Measurements from ENCODE around the gene MDC1. TPM values are rescaled to one million over a fixed set of nuclear protein-coding genes. Genes with fewer than 3 reads are reported as not detected.
A peak's percentile ranks its signal among the peaks of the same experiment; 100 is the strongest.
"Not testable (repeated sequence)": the region's sequence is repeated elsewhere in the genome, so short reads cannot be mapped to it uniquely, and the experiment has no call there.

The MDC1 gene
- 4.9 and 6.6 TPM in 2 replicates for total RNA-seq (2014; rRNA removed; shearing (Covaris generic))
- polyA plus RNA-seq (2016; fragmentation: Nextera tagmentation; extraction: Ambion mirVana), result 6.7 and 7.1 TPM in 2 replicates

GRCh38 chr6:30717129-30717844 is at the start of gene MDC1:
Gene MDC1, minus strand, starts transcription at chr6:30717281. Its CDS starts 2,106 bp downstream, at chr6:30715175.
- 1% methylated on average over 48 of the region's 48 CpGs for WGBS, 2 experiments (ENCODE audit: low coverage in 1 of 2, low lambda C conversion rate in 2 of 2, missing lambda C conversion rate in 2 of 2)
- DNase-seq, result peak; percentile 100
- Histone ChIP-seq H3K9me3 (ENCODE audit: low read depth) (no peaks in the 10 kb centered on the region), H3K9me2 (ENCODE audit: insufficient read depth) (no peaks in the 10 kb centered on the region), H4K20me1 (ENCODE audit: insufficient read depth) (no peaks in the 10 kb centered on the region; the same call in 1 of the 2 replicates), H3K79me2 (ENCODE audit: insufficient read depth) (peaks cover 68% of the 10 kb centered on the region), H3K9ac (peak within 1 kb of the TSS; percentile 99), H3K4me3 (peak within 1 kb of the TSS; percentile 76), H2AFZ (peak within 1 kb of the TSS; percentile 68), H3K4me2 (ENCODE audit: unreplicated experiment) (peak within 1 kb of the TSS; percentile 93), H3K27ac (peak within 1 kb of the TSS; percentile 94), H3K4me1 (ENCODE audit: insufficient read depth) (peaks cover 18% of the 10 kb centered on the region), H3K27me3 (replicated peaks; ENCODE audit: insufficient read depth) (no peaks in the 10 kb centered on the region), H3F3A (ENCODE audit: insufficient read depth) (peaks cover 32% of the 10 kb centered on the region), H3K36me3 (ENCODE audit: low read depth) (peaks cover 7% of the 10 kb centered on the region; the same call in 1 of the 2 replicates)
- in situ Hi-C loops (cut with MboI), result no loop called here
- no peak for TF ChIP-seq EZH2phosphoT487 (IDR thresholded peaks at IDR 0.05; ENCODE audit: insufficient read depth, low read depth)
- no peak for TF ChIP-seq EZH2 (IDR thresholded peaks at IDR 0.05; ENCODE audit: insufficient read depth, poor library complexity, severe bottlenecking)

GRCh38 chr6:30766461-30767157 is 49.5 kb upstream of the MDC1 start:
- peaks cover 37% of the 10 kb centered on the region for H3K4me1 ChIP-seq (ENCODE audit: insufficient read depth)
- DNase-seq, result no peak
- H2AFZ ChIP-seq, result no peak overlapping the region
- no peaks in the 10 kb centered on the region for H3K9me3 ChIP-seq (ENCODE audit: low read depth)
- H4K20me1 ChIP-seq (ENCODE audit: insufficient read depth), result no peaks in the 10 kb centered on the region
- H3K27me3 ChIP-seq (replicated peaks; ENCODE audit: insufficient read depth), result no peaks in the 10 kb centered on the region
- no peak for TF ChIP-seq EZH2phosphoT487 (IDR thresholded peaks at IDR 0.05; ENCODE audit: insufficient read depth, low read depth)
- no peak for TF ChIP-seq EZH2 (IDR thresholded peaks at IDR 0.05; ENCODE audit: insufficient read depth, poor library complexity, severe bottlenecking)
- 91 to 92% methylated on average over 6 of the region's 6 CpGs for WGBS, 2 experiments (ENCODE audit: low coverage in 1 of 2, low lambda C conversion rate in 2 of 2, missing lambda C conversion rate in 2 of 2)
- no peaks in the 10 kb centered on the region for H3K9me2 ChIP-seq (ENCODE audit: insufficient read depth)
- H3K4me3 ChIP-seq, result no peak overlapping the region
- no peak overlapping the region for H3K4me2 ChIP-seq (ENCODE audit: unreplicated experiment)
- in situ Hi-C loops (cut with MboI), result no loop called here
- H3K27ac ChIP-seq, result no peak overlapping the region
- H3F3A ChIP-seq (ENCODE audit: insufficient read depth), result peaks cover 16% of the 10 kb centered on the region
- H3K36me3 ChIP-seq (ENCODE audit: low read depth), result no peaks in the 10 kb centered on the region
- H3K79me2 ChIP-seq (ENCODE audit: insufficient read depth), result no peaks in the 10 kb centered on the region
- no peak overlapping the region for H3K9ac ChIP-seq

GRCh38 chr6:30765495-30765894 is 48.4 kb upstream of the MDC1 start:
- H3K36me3 ChIP-seq (ENCODE audit: low read depth); in situ Hi-C loops (cut with MboI); H3K9me3 ChIP-seq (ENCODE audit: low read depth); H3K79me2 ChIP-seq (ENCODE audit: insufficient read depth); H3K27ac ChIP-seq; H3K9ac ChIP-seq; H3K9me2 ChIP-seq (ENCODE audit: insufficient read depth); H3K4me2 ChIP-seq (ENCODE audit: unreplicated experiment); H2AFZ ChIP-seq; H3K27me3 ChIP-seq (replicated peaks; ENCODE audit: insufficient read depth); DNase-seq; H4K20me1 ChIP-seq (ENCODE audit: insufficient read depth); H3K4me3 ChIP-seq: not testable (repeated sequence)
- peaks cover 47% of the 10 kb centered on the region for H3K4me1 ChIP-seq (ENCODE audit: insufficient read depth)
- WGBS, 2 experiments (ENCODE audit: low coverage in 1 of 2, low lambda C conversion rate in 2 of 2, missing lambda C conversion rate in 2 of 2), result 100% methylated on average over 1 of the region's 1 CpG
- H3F3A ChIP-seq (ENCODE audit: insufficient read depth), result peaks cover 19% of the 10 kb centered on the region

- DNase-seq; in situ Hi-C loops (cut with MboI); H3K79me2 ChIP-seq (ENCODE audit: insufficient read depth); H4K20me1 ChIP-seq (ENCODE audit: insufficient read depth); H3K4me3 ChIP-seq; H3K9me3 ChIP-seq (ENCODE audit: low read depth); H3K36me3 ChIP-seq (ENCODE audit: low read depth); H3K9me2 ChIP-seq (ENCODE audit: insufficient read depth); H3K27me3 ChIP-seq (replicated peaks; ENCODE audit: insufficient read depth): not testable (repeated sequence)
- Histone ChIP-seq H3K9ac (peak overlapping the region; percentile 37; the same call in 1 of the 2 replicates), H2AFZ (peak overlapping the region; percentile 71), H3F3A (ENCODE audit: insufficient read depth) (peaks cover 19% of the 10 kb centered on the region), H3K4me2 (ENCODE audit: unreplicated experiment) (peak overlapping the region; percentile 11), H3K4me1 (ENCODE audit: insufficient read depth) (peaks cover 44% of the 10 kb centered on the region), H3K27ac (peak overlapping the region; percentile 46)
- 86 to 92% methylated on average over 13 of the region's 13 CpGs for WGBS, 2 experiments (ENCODE audit: low coverage in 1 of 2, low lambda C conversion rate in 2 of 2, missing lambda C conversion rate in 2 of 2)
These were observed 47.5 kb upstream of the MDC1 start for GRCh38 chr6:30764490-30765043.
